Frontal cortex (tissue), 4 donors: ENCODE measurements around the gene RTKN. TPM values are rescaled to one million over a fixed set of nuclear protein-coding genes. Genes with fewer than 3 reads are reported as not detected.
A peak's percentile ranks its signal among the peaks of the same experiment; 100 is the strongest.
"Not testable (repeated sequence)": the region's sequence is repeated elsewhere in the genome, so short reads cannot be mapped to it uniquely, and the experiment has no call there.

Source experiments
- DNase-seq, 2 donors: peaks; one replicate each; pipeline ENCODE4 v3.0.0; 2012; ENCODE audit warnings: low spot score in 2 of 2
- FAIRE-seq: peaks from 2 replicates; lab custom pipeline; 2012; peaks lifted over from hg19 to GRCh38; lab: Jason Lieb, UNC
- total RNA-seq: library from RNA; depleted of rRNA; stranded (reverse); fragments of >200 nt; gene quantifications from one replicate; pipeline ENCODE4 v1.2.3, GENCODE V29; 2014
- donor health status: control.
- donor health status: control.
- donor health status: control.

RTKN gene
- 2.9 TPM for total RNA-seq

GRCh38 chr2:74441690-74442482 is at the start of gene RTKN:
Gene RTKN, minus strand, starts transcription at chr2:74441937. Its CDS starts 121 bp downstream, at chr2:74441816.
- FAIRE-seq: no peak
- DNase-seq: no peak

GRCh38 chr2:74489906-74490305 is 48.2 kb upstream of the RTKN start:
- DNase-seq (no peak), FAIRE-seq (no peak)

- FAIRE-seq (no peak), DNase-seq (no peak)
Observed at GRCh38 chr2:74488643-74489481, 47.1 kb upstream of the RTKN start.

- no peak for DNase-seq
- no peak for FAIRE-seq
Observed at GRCh38 chr2:74486141-74486540, 44.4 kb upstream of the RTKN start.

GRCh38 chr2:74483675-74484164 is 42.0 kb upstream of the RTKN start:
- not testable (repeated sequence) for FAIRE-seq, DNase-seq

GRCh38 chr2:74482801-74483674 is 41.3 kb upstream of the RTKN start, which contains the start of the genes CCDC142 and TTC31:
Gene CCDC142, minus strand, starts transcription at chr2:74482998. Its CDS starts 161 bp downstream, at chr2:74482837.
Gene TTC31, plus strand, starts transcription at chr2:74483081. Its CDS starts 15 bp downstream, at chr2:74483096.
- no peak for FAIRE-seq

GRCh38 chr2:74481961-74482800 is 40.4 kb upstream of the RTKN start:
- DNase-seq (no peak), FAIRE-seq (no peak)

More at GRCh38 chr2:74482801-74483674, 41.3 kb upstream of the RTKN start, which contains the start of the genes CCDC142 and TTC31:
- peak; percentile 90 to 93 for DNase-seq

GRCh38 chr2:74481431-74481830 is 39.7 kb upstream of the RTKN start:
- no peak for FAIRE-seq
- no peak for DNase-seq

- no peak for DNase-seq
- no peak for FAIRE-seq
Observed at GRCh38 chr2:74474899-74475298, 33.2 kb upstream of the RTKN start.

- FAIRE-seq: no peak
- no peak for DNase-seq
Observed at GRCh38 chr2:74474481-74474880, 32.7 kb upstream of the RTKN start.

GRCh38 chr2:74472945-74473258 is 31.2 kb upstream of the RTKN start:
- FAIRE-seq (no peak), DNase-seq (no peak)

- FAIRE-seq (no peak), DNase-seq (peak; percentile 81 to 82)
Observed at GRCh38 chr2:74472086-74472944, 30.6 kb upstream of the RTKN start, which contains the start of gene MRPL53. Gene MRPL53, minus strand, starts transcription at chr2:74472680. Its CDS starts 20 bp downstream, at chr2:74472660.

GRCh38 chr2:74471332-74472065 is 29.8 kb upstream of the RTKN start:
- FAIRE-seq (no peak), DNase-seq (no peak)

GRCh38 chr2:74470742-74471141 is 29.0 kb upstream of the RTKN start:
- DNase-seq, FAIRE-seq: not testable (repeated sequence)

GRCh38 chr2:74464406-74464805 is 22.7 kb upstream of the RTKN start:
- FAIRE-seq (no peak), DNase-seq (no peak)

- no peak for DNase-seq
- no peak for FAIRE-seq
Observed at GRCh38 chr2:74462786-74463105, 21.0 kb upstream of the RTKN start.

GRCh38 chr2:74462054-74462785 is 20.5 kb upstream of the RTKN start:
- FAIRE-seq: no peak
- no peak for DNase-seq
